H1 (cell line): ENCODE measurements around the gene ASMTL.

Source experiments
- ATF3 ChIP-seq: IDR thresholded peaks from 2 replicates; pipeline ENCODE4 v1.6.1; 2011; ENCODE audit warnings: low read depth, mild to moderate bottlenecking, low read length; ENCODE audit not compliant: insufficient read depth
- CHD2 ChIP-seq: IDR thresholded peaks from 2 replicates; pipeline ENCODE4 v1.6.1; 2012; ENCODE audit warnings: low read length, improper control_type of control experiment
- CTCF ChIP-seq, 3 experiments: IDR thresholded peaks; 1 replicate in 2 of 3; 2 replicates in 1 of 3; pipeline versions ENCODE4 v1.5.1 to v1.6.1; 2011; ENCODE audit warnings: low read length in 3 of 3, mild to moderate bottlenecking in 3 of 3, inconsistent platforms in 2 of 3, low read depth in 1 of 3, moderate library complexity in 1 of 3; ENCODE audit not compliant: insufficient read depth in 1 of 3; ENCODE audit errors: control extremely low read depth in 1 of 3
- EGR1 ChIP-seq: IDR thresholded peaks from 2 replicates; pipeline ENCODE4 v1.6.1; 2011; ENCODE audit warnings: low read depth, low read length, borderline replicate concordance
- EZH2 ChIP-seq: fragments of 200-600 bp; sonication (generic); IDR thresholded peaks from 2 replicates; pipeline ENCODE4 v1.7.1; 2012; ENCODE audit warnings: low read depth, mild to moderate bottlenecking, moderate library complexity, low read length, inconsistent platforms; ENCODE audit not compliant: severe bottlenecking
- GABPA ChIP-seq: IDR thresholded peaks from 2 replicates; pipeline ENCODE4 v1.6.1; 2011; ENCODE audit warnings: mild to moderate bottlenecking, low read length, moderate library complexity, borderline replicate concordance; ENCODE audit not compliant: insufficient read depth
- GTF2F1 ChIP-seq: IDR thresholded peaks from 2 replicates; pipeline ENCODE4 v1.6.1; 2012; ENCODE audit warnings: low read depth, low read length, improper control_type of control experiment, borderline replicate concordance
- POLR2A ChIP-seq, 2 experiments: IDR thresholded peaks; 1 replicate in 1 of 2; 2 replicates in 1 of 2; pipeline ENCODE4 v1.6.1; 2011; ENCODE audit warnings: low read depth in 2 of 2, low read length in 2 of 2, mild to moderate bottlenecking in 2 of 2; ENCODE audit errors: control extremely low read depth in 1 of 2
- POLR2AphosphoS5 ChIP-seq: IDR thresholded peaks from 2 replicates; pipeline ENCODE4 v1.6.1; 2011; ENCODE audit warnings: low read depth, low read length
- SIN3A ChIP-seq, 2 experiments: IDR thresholded peaks in 1 of 2; conservative IDR thresholded peaks in 1 of 2; 2 replicates each; pipeline ENCODE4 v1.6.1; 2011 to 2012; ENCODE audit warnings: low read length in 2 of 2, improper control_type of control experiment in 1 of 2, low read depth in 1 of 2, mild to moderate bottlenecking in 1 of 2
- SP1 ChIP-seq: IDR thresholded peaks from 2 replicates; pipeline ENCODE4 v1.6.1; 2011; ENCODE audit warnings: low read depth, low read length

GRCh38 chrX:1357993-1358392 is 94.7 kb downstream of the ASMTL start:
- TF ChIP-seq POLR2AphosphoS5 (no peak), CTCF (IDR thresholded peaks at IDR 0.05; ENCODE audit: control extremely low read depth in 1 of 3, insufficient read depth in 1 of 3, low read depth in 1 of 3, low read length in 3 of 3) (no peak), SIN3A (conservative IDR thresholded peaks at IDR 0.05 in 1 of 2, IDR thresholded peaks at IDR 0.05 in 1 of 2; ENCODE audit: low read depth in 1 of 2, low read length in 2 of 2) (no peak), EZH2 (no peak), CHD2 (no peak), POLR2A (IDR thresholded peaks at IDR 0.05; ENCODE audit: control extremely low read depth in 1 of 2, low read depth in 2 of 2, low read length in 2 of 2) (no peak), GABPA (no peak), SP1 (no peak), GTF2F1 (no peak), EGR1 (no peak), ATF3 (no peak)
